GM21367 (cell line): ENCODE measurements around the gene HIGD2A.

Experiments
- ATAC-seq: cut with Tn5 transposase; IDR thresholded peaks from one replicate; pipeline ENCODE4 v1.9.1; 2021; ENCODE audit not compliant: unreplicated experiment

HIGD2A gene

GRCh38 chr5:176368726-176369125 is 19.8 kb upstream of the HIGD2A start:
- ATAC-seq: no peak

GRCh38 chr5:176369934-176370711 is 18.4 kb upstream of the HIGD2A start:
- no peak for ATAC-seq

GRCh38 chr5:176371621-176372539 is 16.7 kb upstream of the HIGD2A start:
- ATAC-seq: no peak

GRCh38 chr5:176373100-176373818 is 15.3 kb upstream of the HIGD2A start:
- no peak for ATAC-seq

GRCh38 chr5:176379881-176380280 is 8.7 kb upstream of the HIGD2A start:
- no peak for ATAC-seq

- no peak for ATAC-seq
Observed at GRCh38 chr5:176381423-176381822, 7.1 kb upstream of the HIGD2A start.

GRCh38 chr5:176381979-176382378 is 6.6 kb upstream of the HIGD2A start:
- no peak for ATAC-seq

GRCh38 chr5:176382721-176383120 is 5.8 kb upstream of the HIGD2A start:
- no peak for ATAC-seq

GRCh38 chr5:176383248-176383905 is 5.2 kb upstream of the HIGD2A start:
- ATAC-seq: no peak

GRCh38 chr5:176383961-176384360 is 4.6 kb upstream of the HIGD2A start:
- ATAC-seq: no peak

- no peak for ATAC-seq
Observed at GRCh38 chr5:176384366-176384930, 4.1 kb upstream of the HIGD2A start.

- ATAC-seq: no peak
Observed at GRCh38 chr5:176384991-176385390, 3.6 kb upstream of the HIGD2A start.

GRCh38 chr5:176386491-176386890 is 2.1 kb upstream of the HIGD2A start:
- no peak for ATAC-seq

GRCh38 chr5:176387384-176387925 is 1.1 kb upstream of the HIGD2A start:
- no peak for ATAC-seq

GRCh38 chr5:176388003-176388443 is 528 bp upstream of the HIGD2A start:
- no peak for ATAC-seq

- peak; percentile 21 for ATAC-seq
Observed at GRCh38 chr5:176389135-176390123, 878 bp downstream of the HIGD2A start.

- ATAC-seq: no peak
Observed at GRCh38 chr5:176391479-176391878, 2.9 kb downstream of the HIGD2A start.

- ATAC-seq: no peak
Observed at GRCh38 chr5:176391999-176392398, 3.4 kb downstream of the HIGD2A start.

- no peak for ATAC-seq
Observed at GRCh38 chr5:176392526-176392925, 4.0 kb downstream of the HIGD2A start.
